Erythroblast (primary cell): ENCODE measurements around the gene MRPS15.

Experiments used
- GATA1 ChIP-seq: IDR thresholded peaks from 2 replicates; pipeline ENCODE4 v1.6.1; 2011; ENCODE audit warnings: low read depth, mild to moderate bottlenecking, control low read depth, low read length, moderate library complexity
- POLR2A ChIP-seq: IDR thresholded peaks from 2 replicates; pipeline ENCODE4 v1.6.1; 2011; ENCODE audit warnings: mild to moderate bottlenecking, low read length

DNA sequence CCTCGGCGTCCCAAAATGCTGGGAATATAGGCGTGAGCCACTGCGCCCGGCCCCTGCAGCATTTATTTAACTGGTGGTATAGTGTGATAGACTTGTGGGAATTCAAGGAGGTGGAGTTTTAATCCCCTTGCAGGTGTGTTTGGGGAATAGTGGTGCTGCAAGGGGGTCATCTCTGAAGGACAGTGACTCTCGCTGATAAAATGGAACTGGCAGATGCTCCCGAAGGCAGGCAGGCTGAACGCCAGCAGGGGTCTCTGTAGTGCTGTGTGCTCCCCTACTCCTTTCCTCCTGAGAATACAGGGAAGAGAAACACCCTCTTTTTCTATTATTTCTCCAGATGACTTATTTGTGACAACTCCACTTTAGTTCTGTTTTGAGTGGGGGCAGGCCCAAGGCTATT lies 17.9 kb downstream of the MRPS15 start:
- TF ChIP-seq POLR2A: no peak
- no peak for TF ChIP-seq GATA1
